ENCODE data around the gene GABRB2.

GRCh38 chr5:161266954-161267353 lies 279.6 kb downstream of the GABRB2 start:
- no peak for TF ChIP-seq CTCF (IDR thresholded peaks at IDR 0.05)
- TF ChIP-seq POLR2A (IDR thresholded peaks at IDR 0.05): no peak

Measured in adrenal gland (tissue), 5 donors.